ENCODE results near the gene SETBP1.

- TF ChIP-seq CTCF (IDR thresholded peaks at IDR 0.05; ENCODE audit: insufficient read depth, low read depth, low read length) (no peak), EZH2 (IDR thresholded peaks at IDR 0.05; ENCODE audit: insufficient read depth, low read length) (no peak)
These were observed 254.2 kb downstream of the SETBP1 start for GRCh38 chr18:44934901-44935300.

All from astrocyte (in vitro differentiated cells and primary cell).